Adrenal gland (tissue), 5 donors: Measurements from ENCODE around the gene KNG1.

Experiments
- CTCF ChIP-seq, 6 experiments: fragments of 450-650 bp in 4 of 6; fragments of 200-600 bp in 2 of 6; sonication (generic) in 1 of 6; IDR thresholded peaks; 1 replicate in 5 of 6; 2 replicates in 1 of 6; pipeline versions ENCODE4 v1.5.1 to v1.8.0; 2016 to 2021; ENCODE audit warnings: antibody characterized with exemption in 6 of 6, mild to moderate bottlenecking in 2 of 6, moderate library complexity in 1 of 6
- POLR2A ChIP-seq, 2 donors: fragments of 450-650 bp; IDR thresholded peaks; one replicate each; pipeline ENCODE4 v1.6.1; 2017; ENCODE audit warnings: antibody characterized with exemption in 2 of 2, mild to moderate bottlenecking in 2 of 2, moderate library complexity in 1 of 2
- donor health status: DM: no; HTN: no; CAD: no.

- TF ChIP-seq CTCF (IDR thresholded peaks at IDR 0.05) (no peak), POLR2A (IDR thresholded peaks at IDR 0.05) (no peak)
Measured at GRCh38 chr3:186668426-186668825, 48.7 kb upstream of the KNG1 start.
